Activated CD4-positive, alpha-beta T cell treated with anti-CD3 and anti-CD28 coated beads, Interleukin-2, amount 50 U/mL, for 4 hours (primary cell): Measurements from ENCODE around the gene FOXL2NB.

Experiments used
- DNase-seq, 2 experiments: peaks; one replicate each; pipeline ENCODE4 v3.0.0-alpha.2; 2020

The FOXL2NB gene

GRCh38 chr3:138933068-138933668, 13.8 kb upstream of the FOXL2NB start:
- no peak for DNase-seq

- no peak for DNase-seq
Measured at GRCh38 chr3:138933981-138934691, 12.9 kb upstream of the FOXL2NB start.

GRCh38 chr3:138935505-138935862, 11.5 kb upstream of the FOXL2NB start:
- DNase-seq: no peak

GRCh38 chr3:138935863-138936740, 10.9 kb upstream of the FOXL2NB start:
- peak; percentile 62 to 69 for DNase-seq

GRCh38 chr3:138936741-138937689, 10.0 kb upstream of the FOXL2NB start:
- no peak for DNase-seq

GRCh38 chr3:138937690-138938055, 9.3 kb upstream of the FOXL2NB start:
- DNase-seq: no peak

GRCh38 chr3:138938056-138938876, 8.8 kb upstream of the FOXL2NB start:
- DNase-seq: no peak

- DNase-seq: no peak
Measured at GRCh38 chr3:138938877-138939560, 8.0 kb upstream of the FOXL2NB start.

- DNase-seq: no peak
Measured at GRCh38 chr3:138939561-138940241, 7.3 kb upstream of the FOXL2NB start.

- DNase-seq: no peak
Measured at GRCh38 chr3:138940446-138940845, 6.6 kb upstream of the FOXL2NB start.

GRCh38 chr3:138941259-138941885, 5.6 kb upstream of the FOXL2NB start:
- no peak for DNase-seq

- no peak for DNase-seq
Measured at GRCh38 chr3:138942271-138942670, 4.7 kb upstream of the FOXL2NB start.

GRCh38 chr3:138942861-138943623, 4.0 kb upstream of the FOXL2NB start:
- DNase-seq: no peak

- DNase-seq: no peak
Measured at GRCh38 chr3:138943724-138944653, 3.0 kb upstream of the FOXL2NB start.

- no peak for DNase-seq
Measured at GRCh38 chr3:138944654-138944928, 2.4 kb upstream of the FOXL2NB start.

- DNase-seq: no peak
Measured at GRCh38 chr3:138944929-138945708, 1.9 kb upstream of the FOXL2NB start.
